ENCODE results near the gene BEND3. TPM values are rescaled to one million over a fixed set of nuclear protein-coding genes. Genes with fewer than 3 reads are reported as not detected.
"Not testable (repeated sequence)": the region's sequence is repeated elsewhere in the genome, so short reads cannot be mapped to it uniquely, and the experiment has no call there.

Gene BEND3
- polyA plus RNA-seq (ENCODE audit: insufficient read length): 3.1 TPM

DNA sequence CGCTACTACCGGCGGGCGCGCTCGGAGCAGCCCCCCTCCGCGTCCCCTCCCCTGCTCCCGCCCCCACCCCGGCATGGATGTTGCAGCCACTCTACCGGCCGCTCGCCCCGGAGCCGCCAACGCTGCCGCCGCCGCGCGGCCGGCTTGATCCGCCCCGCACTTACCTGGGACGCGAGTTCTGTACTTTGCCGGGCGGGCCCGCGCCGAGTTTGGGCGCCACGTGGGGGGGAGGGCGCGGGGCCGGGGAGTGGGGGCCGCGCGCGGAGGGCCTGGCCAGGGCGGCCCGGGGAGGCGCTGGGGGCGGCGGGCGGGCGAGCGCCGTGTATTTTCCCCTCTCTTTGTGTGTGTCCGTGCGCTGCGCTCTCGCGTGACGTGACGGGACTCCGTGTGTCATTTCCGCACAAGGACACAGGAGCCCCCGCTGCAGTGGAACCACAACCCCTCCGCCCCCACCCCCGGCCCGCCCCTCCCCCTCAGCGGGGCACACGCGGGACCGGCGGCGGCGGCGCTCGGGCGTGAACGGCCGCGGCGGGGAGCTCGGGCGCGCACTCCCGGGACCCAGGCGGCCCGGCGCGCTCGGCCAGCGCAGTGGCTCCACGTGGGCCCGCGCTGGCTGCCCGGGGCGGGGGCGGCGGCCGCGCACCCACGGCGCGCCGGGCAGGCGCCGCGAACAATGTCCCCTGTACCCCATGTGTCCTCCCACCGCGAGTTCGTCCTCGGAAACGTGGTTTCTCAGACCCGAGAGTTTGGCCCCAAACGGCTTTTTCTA, at the start of gene BEND3:
Gene BEND3 (minus strand): TSS at position 590 of the 769 bp plus-strand sequence. CDS start 16,230 bp downstream, outside the sequence.
- DNase-seq (ENCODE audit: low read depth): no peak

DNA sequence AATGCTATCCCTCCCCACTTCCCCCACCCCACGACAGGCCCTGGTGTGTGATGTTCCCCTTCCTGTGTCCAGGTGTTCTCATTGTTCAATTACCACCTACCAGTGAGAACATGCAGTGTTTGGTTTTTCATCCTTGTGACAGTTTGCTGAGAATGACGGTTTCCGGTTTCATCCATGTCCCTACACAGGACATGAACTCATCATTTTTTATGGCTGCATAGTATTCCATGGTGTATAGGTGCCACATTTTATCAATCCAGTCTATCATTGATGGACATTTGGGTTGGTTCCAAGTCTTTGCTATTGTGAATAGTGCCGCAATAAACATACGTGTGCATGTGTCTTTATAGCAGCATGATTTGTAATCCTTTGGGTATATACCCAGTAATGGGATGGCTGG, 49.0 kb upstream of the BEND3 start:
- DNase-seq (ENCODE audit: low read depth): not testable (repeated sequence)

- DNase-seq (ENCODE audit: low read depth): no peak
Observed at GRCh38 chr6:107161521-107161920, 46.2 kb upstream of the BEND3 start.

- no peak for DNase-seq (ENCODE audit: low read depth)
Observed at GRCh38 chr6:107156617-107157016, 41.3 kb upstream of the BEND3 start.

DNA sequence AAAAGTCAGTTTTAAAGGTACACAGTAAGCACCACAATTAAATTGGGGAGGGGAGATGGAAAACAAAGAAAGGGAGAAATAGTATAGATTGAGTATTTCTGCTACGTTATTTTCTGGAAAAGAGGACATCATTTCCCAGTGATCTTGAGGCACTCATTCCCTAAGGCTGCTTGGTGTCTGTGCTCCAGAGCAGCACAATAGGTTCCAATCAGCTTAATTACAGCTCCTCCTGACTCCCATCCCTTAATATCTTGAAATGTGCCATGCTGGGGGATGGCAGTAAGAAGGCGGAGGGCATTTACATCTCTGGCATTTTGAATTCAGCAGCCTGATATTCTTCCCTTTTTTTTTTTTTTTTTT, 39.5 kb upstream of the BEND3 start:
- DNase-seq (ENCODE audit: low read depth): no peak

- DNase-seq (ENCODE audit: low read depth): no peak
Observed at GRCh38 chr6:107154131-107154800, 39.0 kb upstream of the BEND3 start.

GRCh38 chr6:107152638-107153430, 37.5 kb upstream of the BEND3 start:
- DNase-seq (ENCODE audit: low read depth): no peak

- no peak for DNase-seq (ENCODE audit: low read depth)
Observed at GRCh38 chr6:107144666-107145065, 29.4 kb upstream of the BEND3 start.

GRCh38 chr6:107144014-107144413, 28.7 kb upstream of the BEND3 start:
- no peak for DNase-seq (ENCODE audit: low read depth)

- DNase-seq (ENCODE audit: low read depth): no peak
Observed at GRCh38 chr6:107140581-107140980, 25.3 kb upstream of the BEND3 start.

GRCh38 chr6:107136324-107136723, 21.0 kb upstream of the BEND3 start:
- not testable (repeated sequence) for DNase-seq (ENCODE audit: low read depth)

DNA sequence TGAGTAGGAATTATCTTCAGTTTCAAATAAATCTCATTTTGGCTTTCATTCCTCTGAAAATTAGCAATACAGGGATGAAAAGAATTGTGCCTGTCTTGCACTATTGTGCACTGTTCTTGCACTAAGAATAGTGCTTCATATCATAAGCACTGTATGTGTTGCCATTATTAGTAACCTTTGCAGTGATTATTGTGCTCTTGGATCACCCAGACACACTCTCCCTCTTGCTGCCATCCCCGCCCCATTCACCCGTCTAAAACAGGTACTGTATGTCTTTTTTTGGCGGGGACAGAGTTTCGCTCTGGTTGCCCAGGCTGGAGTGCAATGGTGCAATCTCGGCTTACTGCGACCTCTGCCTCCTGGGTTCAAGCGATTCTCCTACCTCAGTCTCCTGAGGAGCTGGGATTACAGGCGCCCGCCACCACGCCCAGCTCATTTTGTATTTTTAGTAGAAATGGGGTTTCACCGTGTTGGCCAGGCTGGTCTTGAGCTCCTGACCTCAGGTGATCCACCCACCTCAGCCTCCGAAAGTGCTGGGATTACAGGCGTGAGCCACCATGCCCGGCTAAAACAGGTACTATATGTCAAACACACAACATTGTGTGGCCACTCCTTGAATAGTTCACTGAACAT, 19.8 kb upstream of the BEND3 start:
- not testable (repeated sequence) for DNase-seq (ENCODE audit: low read depth)

DNA sequence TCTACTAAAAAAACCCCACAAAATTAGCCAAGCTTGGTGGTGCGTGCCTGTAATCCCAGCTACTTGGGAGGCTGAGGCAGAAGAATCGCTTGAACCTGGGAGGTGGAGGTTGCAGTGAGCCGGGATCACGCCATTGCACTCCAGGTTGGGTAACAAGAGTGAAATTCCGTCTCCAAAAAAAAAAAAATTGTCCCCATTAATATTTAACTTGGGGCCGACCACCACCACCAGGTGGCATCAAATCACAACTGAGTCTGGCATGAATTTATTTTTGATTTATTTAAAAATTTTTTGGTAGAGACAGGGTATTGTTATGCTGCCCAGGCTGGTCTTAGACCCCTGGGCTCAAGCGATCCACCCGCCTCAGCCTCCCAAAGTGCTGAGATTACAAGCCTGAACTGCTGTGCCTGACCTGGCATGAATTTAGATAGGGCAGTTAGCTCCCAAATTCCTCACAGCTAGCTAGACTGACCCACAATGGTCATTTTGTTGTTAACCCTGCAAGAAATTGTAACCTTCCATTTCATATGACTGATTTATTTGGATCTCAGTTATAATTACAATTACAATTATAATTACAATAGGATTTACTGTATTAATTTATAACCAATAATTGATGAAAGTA, 17.1 kb upstream of the BEND3 start:
- no peak for DNase-seq (ENCODE audit: low read depth)

DNA sequence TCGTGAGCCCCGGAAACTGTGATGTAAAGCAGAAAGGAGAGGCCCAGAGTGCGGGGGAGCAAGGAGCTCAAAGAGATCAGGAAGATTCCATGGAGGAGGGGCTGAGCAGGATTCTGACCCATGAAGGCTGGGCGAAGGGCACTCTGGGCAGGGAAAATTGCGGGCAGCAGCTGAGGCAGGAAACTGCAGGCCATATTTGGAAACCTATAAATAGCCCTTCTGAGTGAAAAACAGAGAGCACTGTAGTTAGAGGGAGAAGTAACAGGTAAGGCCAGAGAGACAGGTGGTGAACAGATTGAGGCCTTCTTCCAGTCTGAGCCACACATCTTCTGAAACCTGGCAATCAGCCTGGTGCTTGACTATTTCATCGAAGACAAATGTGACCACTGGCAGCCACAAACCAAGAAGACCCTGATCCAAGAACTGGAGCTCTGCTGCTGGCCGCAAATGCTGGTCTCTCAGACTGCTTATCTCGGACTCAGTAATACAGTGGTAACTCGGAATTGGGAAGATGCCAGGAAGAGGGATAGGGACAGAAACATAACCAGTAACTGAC, 14.1 kb upstream of the BEND3 start:
- DNase-seq (ENCODE audit: low read depth): no peak

GRCh38 chr6:107128577-107128976, 13.3 kb upstream of the BEND3 start:
- DNase-seq (ENCODE audit: low read depth): no peak

DNA sequence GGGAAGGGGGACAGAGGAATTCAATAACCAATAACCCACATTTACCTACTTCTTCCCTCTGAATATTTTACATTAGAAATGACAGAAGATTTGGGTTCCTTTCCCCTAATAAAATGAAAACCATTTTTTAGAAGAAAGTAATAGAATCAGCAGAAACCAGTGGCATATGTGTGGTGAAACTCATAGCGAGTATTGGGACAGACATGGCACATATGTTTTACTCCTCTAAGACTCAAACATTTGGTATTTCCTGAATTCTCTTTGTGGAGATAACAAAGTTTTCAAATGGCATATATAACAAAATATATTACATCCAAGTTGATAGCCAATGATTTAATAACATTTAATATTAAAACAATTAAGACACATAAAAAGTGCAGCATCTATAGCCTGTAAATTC, 12.9 kb upstream of the BEND3 start:
- DNase-seq (ENCODE audit: low read depth): no peak

DNA sequence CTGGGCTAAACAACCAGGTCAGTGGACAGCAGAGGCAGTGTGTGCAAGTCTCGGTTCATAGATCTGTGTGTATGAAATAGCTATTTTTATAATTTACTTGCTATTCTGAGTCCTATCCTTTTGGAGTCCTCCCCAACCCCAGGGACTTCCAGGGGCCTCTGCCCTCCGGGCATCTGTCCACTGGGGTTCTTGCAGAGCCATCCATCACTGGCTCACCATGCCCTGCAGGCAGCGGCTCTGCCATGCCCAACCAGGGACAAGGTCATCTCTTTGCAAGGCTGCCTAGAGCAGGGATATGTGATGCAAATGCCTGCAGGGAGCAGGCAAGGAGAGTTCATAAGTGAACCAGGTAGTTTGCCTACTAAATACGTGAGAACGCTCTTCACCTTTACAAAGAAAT, 10.5 kb upstream of the BEND3 start:
- no peak for DNase-seq (ENCODE audit: low read depth)

DNA sequence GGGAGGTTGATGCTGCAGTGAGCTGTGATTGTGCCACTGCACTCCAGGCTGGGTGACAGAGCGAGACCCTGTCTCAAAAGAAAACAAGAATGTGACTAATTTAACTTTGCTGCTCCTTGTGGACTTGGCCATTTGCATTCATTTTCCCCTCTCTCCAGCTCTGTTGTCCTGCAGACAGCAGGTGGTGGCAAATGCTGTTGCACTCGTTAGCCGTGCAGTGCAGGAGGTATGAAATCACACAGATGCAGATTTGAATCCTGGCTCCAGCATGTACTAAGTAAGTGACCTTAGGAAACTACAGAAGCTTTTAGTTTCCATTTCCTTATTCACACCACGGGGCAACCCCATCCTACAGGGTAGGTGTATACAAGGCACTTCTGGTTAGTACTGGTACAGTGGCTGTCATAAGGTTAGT, 9.6 kb upstream of the BEND3 start:
- no peak for DNase-seq (ENCODE audit: low read depth)

DNA sequence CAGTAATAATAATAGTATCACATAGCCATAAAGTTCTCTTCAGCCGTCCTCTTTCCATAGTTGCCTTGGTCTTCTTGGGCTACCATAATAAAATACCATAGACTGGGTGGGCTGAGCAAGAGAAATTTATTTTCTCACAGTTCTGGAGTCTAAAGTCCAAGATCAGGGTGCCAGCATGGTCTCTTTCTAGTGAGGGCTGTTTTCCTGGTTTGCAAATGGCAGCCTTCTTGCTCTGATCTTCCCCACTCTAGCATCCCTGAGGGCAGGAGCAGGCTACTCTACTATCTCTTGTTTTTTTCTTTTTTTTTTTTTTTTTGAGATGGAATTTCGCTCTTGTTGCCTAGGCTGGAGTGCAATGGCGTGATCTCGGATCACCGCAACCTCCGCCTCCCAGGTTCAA, 8.2 kb upstream of the BEND3 start:
- DNase-seq (ENCODE audit: low read depth): no peak

GRCh38 chr6:107122748-107123147, 7.4 kb upstream of the BEND3 start:
- no peak for DNase-seq (ENCODE audit: low read depth)

GRCh38 chr6:107121964-107122495, 6.7 kb upstream of the BEND3 start:
- no peak for DNase-seq (ENCODE audit: low read depth)

All from forelimb muscle (tissue), 1 donor.